Esophagus squamous epithelium (tissue), 5 donors: ENCODE measurements around the gene HIVEP1. TPM values are rescaled to one million over a fixed set of nuclear protein-coding genes. Genes with fewer than 3 reads are reported as not detected.

Experiments
- DNase-seq: peaks from one replicate; lab custom pipeline; 2025; lab: John Stamatoyannopoulos, UW
- H3K27ac ChIP-seq, 4 donors: fragments of 200-600 bp; sonication (generic); one replicate each; pipeline ENCODE4 v1.5.1; 2016 to 2019; ENCODE audit warnings: mild to moderate bottlenecking in 1 of 4
- H3K27me3 ChIP-seq, 4 donors: fragments of 200-600 bp; sonication (generic); 1 replicate in 3 of 4; 2 replicates in 1 of 4; pipeline versions ENCODE4 v1.5.1 to v1.6.0; 2017 to 2021; ENCODE audit warnings: antibody characterized with exemption in 1 of 4
- H3K36me3 ChIP-seq, 3 donors: fragments of 200-600 bp; sonication (generic); one replicate each; pipeline ENCODE4 v1.5.1; 2016 to 2019
- H3K4me1 ChIP-seq, 3 donors: fragments of 200-600 bp; sonication (generic); one replicate each; pipeline ENCODE4 v1.5.1; 2017 to 2019
- H3K4me3 ChIP-seq, 4 donors: fragments of 200-600 bp; sonication (generic); 1 replicate in 3 of 4; 2 replicates in 1 of 4; pipeline ENCODE4 v1.5.1; 2016 to 2019; ENCODE audit warnings: mild to moderate bottlenecking in 2 of 4, moderate library complexity in 1 of 4
- H3K9me3 ChIP-seq, 3 donors: fragments of 200-600 bp; sonication (generic); one replicate each; pipeline ENCODE4 v1.5.1; 2016 to 2019
- CTCF ChIP-seq, 6 experiments: fragments of 450-650 bp in 4 of 6; fragments of 200-600 bp in 2 of 6; sonication (generic) in 2 of 6; IDR thresholded peaks; one replicate each; pipeline ENCODE4 v1.5.1; 2016 to 2019; ENCODE audit warnings: antibody characterized with exemption in 6 of 6, mild to moderate bottlenecking in 4 of 6, moderate library complexity in 4 of 6
- POLR2A ChIP-seq, 4 donors: fragments of 450-650 bp; IDR thresholded peaks; one replicate each; pipeline ENCODE4 v1.6.1; 2017; ENCODE audit warnings: antibody characterized with exemption in 4 of 4, mild to moderate bottlenecking in 4 of 4, moderate library complexity in 3 of 4
- WGBS, 2 donors: methylation state at CpG; one replicate each; pipeline ENCODE4 v1.1.5; 2018; 5-methylcytosine and 5-hydroxymethylcytosine counted together
- intact Hi-C: fragments of 100-400 bp; cut with DNase I; formaldehyde crosslinking; loops from one replicate; pipeline ENCODE4 v1.15.0; 2022
- total RNA-seq, 4 donors: library from RNA; depleted of rRNA; stranded (reverse); fragments of >200 nt; gene quantifications; one replicate each; pipeline ENCODE4 v1.1.0, GENCODE V29; 2016
- donor health status: DM: yes; HTN: yes; CAD: no.

Gene HIVEP1
- total RNA-seq, 4 donors from 2014 or later: 11.0 to 22.3 (median 20.7) TPM

GRCh38 chr6:12077021-12077710 lies 65.1 kb downstream of the HIVEP1 start:
- H3K4me3 ChIP-seq: no peak overlapping the region
- H3K27ac ChIP-seq: no peak overlapping the region
- 73 to 89% methylated on average over 7 to 9 of the region's 9 CpGs for WGBS, 2 donors
- no peak for DNase-seq
- H3K4me1 ChIP-seq: peaks cover 0 to 19% (median 4%) of the 10 kb centered on the region in 3 donors
- H3K36me3 ChIP-seq: no peaks in the 10 kb centered on the region
- no peaks in the 10 kb centered on the region for H3K27me3 ChIP-seq
- intact Hi-C loops: no loop called here
- no peaks in the 10 kb centered on the region for H3K9me3 ChIP-seq
- TF ChIP-seq CTCF (IDR thresholded peaks at IDR 0.05): no peak
- no peak for TF ChIP-seq POLR2A (IDR thresholded peaks at IDR 0.05)

- intact Hi-C loops: no loop called here
- Histone ChIP-seq H3K4me1 (peaks cover 0 to 19% (median 4%) of the 10 kb centered on the region in 3 donors), H3K27ac (no peak overlapping the region), H3K27me3 (no peaks in the 10 kb centered on the region), H3K36me3 (no peaks in the 10 kb centered on the region), H3K9me3 (no peaks in the 10 kb centered on the region), H3K4me3 (no peak overlapping the region)
- 88 to 94% methylated on average over 5 of the region's 5 CpGs for WGBS, 2 donors
- DNase-seq: no peak
- no peak for TF ChIP-seq CTCF (IDR thresholded peaks at IDR 0.05)
- no peak for TF ChIP-seq POLR2A (IDR thresholded peaks at IDR 0.05)
Measured at GRCh38 chr6:12078014-12078413, 65.9 kb downstream of the HIVEP1 start.

GRCh38 chr6:12081771-12082170 lies 69.7 kb downstream of the HIVEP1 start:
- 52 to 77% methylated on average over 2 of the region's 2 CpGs for WGBS, 2 donors

GRCh38 chr6:12082368-12082767 lies 70.3 kb downstream of the HIVEP1 start:
- intact Hi-C loops: no loop called here
- DNase-seq: no peak
- H3K9me3 ChIP-seq: no peaks in the 10 kb centered on the region
- no peaks in the 10 kb centered on the region for H3K36me3 ChIP-seq
- no peaks in the 10 kb centered on the region for H3K27me3 ChIP-seq
- H3K4me3 ChIP-seq: no peak overlapping the region
- H3K27ac ChIP-seq: no peak overlapping the region
- TF ChIP-seq CTCF (IDR thresholded peaks at IDR 0.05): no peak
- no peak for TF ChIP-seq POLR2A (IDR thresholded peaks at IDR 0.05)
- H3K4me1 ChIP-seq: peaks cover 0 to 5% (median 0%) of the 10 kb centered on the region in 3 donors
- WGBS, 2 donors: 94 to 95% methylated on average over 3 of the region's 3 CpGs

More at GRCh38 chr6:12081771-12082170, 69.7 kb downstream of the HIVEP1 start:
- Histone ChIP-seq H3K36me3 (no peaks in the 10 kb centered on the region), H3K4me1 (peaks cover 0 to 5% (median 0%) of the 10 kb centered on the region in 3 donors), H3K4me3 (no peak overlapping the region), H3K27ac (no peak overlapping the region), H3K27me3 (no peaks in the 10 kb centered on the region), H3K9me3 (no peaks in the 10 kb centered on the region)
- TF ChIP-seq CTCF (IDR thresholded peaks at IDR 0.05): no peak
- no peak for TF ChIP-seq POLR2A (IDR thresholded peaks at IDR 0.05)
- no peak for DNase-seq
- intact Hi-C loops: no loop called here

- Histone ChIP-seq H3K9me3 (no peaks in the 10 kb centered on the region), H3K36me3 (no peaks in the 10 kb centered on the region), H3K27me3 (no peaks in the 10 kb centered on the region), H3K27ac (no peak overlapping the region), H3K4me1 (peaks cover 0 to 5% (median 0%) of the 10 kb centered on the region in 3 donors), H3K4me3 (no peak overlapping the region)
- whole genome bisulfite sequencing, 2 donors: 58 to 82% methylated on average over 2 of the region's 2 CpGs
- TF ChIP-seq CTCF (IDR thresholded peaks at IDR 0.05) (no peak), POLR2A (IDR thresholded peaks at IDR 0.05) (no peak)
- intact Hi-C loops: no loop called here
- no peak for DNase-seq
Measured at GRCh38 chr6:12083302-12083701, 71.2 kb downstream of the HIVEP1 start.
